GM06990 (cell line): Measurements from ENCODE around the gene DNPH1.

Experiments
- DNase-seq: peaks from one replicate; pipeline ENCODE4 v3.0.0-alpha.2; 2011; ENCODE audit not compliant: insufficient read length; ENCODE audit errors: extremely low read depth
- H3K27me3 ChIP-seq: replicated peaks from 2 replicates; pipeline ENCODE4 v1.6.0; 2011; ENCODE audit warnings: low read length; ENCODE audit not compliant: control insufficient read depth, insufficient read depth
- H3K36me3 ChIP-seq: 2 replicates; pipeline ENCODE4 v1.5.1; 2011; ENCODE audit warnings: low read length; ENCODE audit not compliant: control insufficient read depth, insufficient read depth
- H3K4me3 ChIP-seq: replicated peaks from 2 replicates; pipeline ENCODE4 v1.5.1; 2011; ENCODE audit warnings: low read depth, mild to moderate bottlenecking, control low read depth, low read length
- TF ChIP-seq, protein P1 (sequence below): IDR thresholded peaks from 2 replicates; pipeline ENCODE4 v1.5.1; 2011; ENCODE audit warnings: low read length, control low read depth, mild to moderate bottlenecking, inconsistent platforms; ENCODE audit not compliant: insufficient read depth, poor library complexity, severe bottlenecking

The DNPH1 gene

DNA sequence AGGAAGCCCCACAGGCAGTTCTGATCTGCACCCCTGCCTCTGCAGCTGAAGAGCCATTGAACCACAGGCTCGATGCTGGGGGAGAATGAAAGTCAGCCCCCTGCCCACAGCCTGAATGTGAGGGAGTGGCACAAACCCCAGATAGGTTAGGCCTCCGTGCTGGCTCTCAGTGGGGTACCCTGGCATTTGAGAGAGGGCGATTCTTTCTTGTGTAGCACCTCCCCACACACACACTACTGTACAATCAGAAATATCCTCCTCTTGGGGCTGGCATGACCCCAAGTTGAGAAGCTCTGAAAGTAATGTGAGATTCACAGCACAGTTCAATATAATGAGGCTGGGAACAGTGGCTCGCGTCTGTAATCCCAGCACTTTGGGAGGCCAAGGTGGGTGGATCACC lies 31.9 kb upstream of the DNPH1 start:
- TF ChIP-seq, protein P1, sequence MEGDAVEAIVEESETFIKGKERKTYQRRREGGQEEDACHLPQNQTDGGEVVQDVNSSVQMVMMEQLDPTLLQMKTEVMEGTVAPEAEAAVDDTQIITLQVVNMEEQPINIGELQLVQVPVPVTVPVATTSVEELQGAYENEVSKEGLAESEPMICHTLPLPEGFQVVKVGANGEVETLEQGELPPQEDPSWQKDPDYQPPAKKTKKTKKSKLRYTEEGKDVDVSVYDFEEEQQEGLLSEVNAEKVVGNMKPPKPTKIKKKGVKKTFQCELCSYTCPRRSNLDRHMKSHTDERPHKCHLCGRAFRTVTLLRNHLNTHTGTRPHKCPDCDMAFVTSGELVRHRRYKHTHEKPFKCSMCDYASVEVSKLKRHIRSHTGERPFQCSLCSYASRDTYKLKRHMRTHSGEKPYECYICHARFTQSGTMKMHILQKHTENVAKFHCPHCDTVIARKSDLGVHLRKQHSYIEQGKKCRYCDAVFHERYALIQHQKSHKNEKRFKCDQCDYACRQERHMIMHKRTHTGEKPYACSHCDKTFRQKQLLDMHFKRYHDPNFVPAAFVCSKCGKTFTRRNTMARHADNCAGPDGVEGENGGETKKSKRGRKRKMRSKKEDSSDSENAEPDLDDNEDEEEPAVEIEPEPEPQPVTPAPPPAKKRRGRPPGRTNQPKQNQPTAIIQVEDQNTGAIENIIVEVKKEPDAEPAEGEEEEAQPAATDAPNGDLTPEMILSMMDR = no peak
- H3K27me3 ChIP-seq = no peaks in the 10 kb centered on the region
- H3K4me3 ChIP-seq = no peak overlapping the region
- H3K36me3 ChIP-seq = no peaks in the 10 kb centered on the region
- DNase-seq = no peak

DNA sequence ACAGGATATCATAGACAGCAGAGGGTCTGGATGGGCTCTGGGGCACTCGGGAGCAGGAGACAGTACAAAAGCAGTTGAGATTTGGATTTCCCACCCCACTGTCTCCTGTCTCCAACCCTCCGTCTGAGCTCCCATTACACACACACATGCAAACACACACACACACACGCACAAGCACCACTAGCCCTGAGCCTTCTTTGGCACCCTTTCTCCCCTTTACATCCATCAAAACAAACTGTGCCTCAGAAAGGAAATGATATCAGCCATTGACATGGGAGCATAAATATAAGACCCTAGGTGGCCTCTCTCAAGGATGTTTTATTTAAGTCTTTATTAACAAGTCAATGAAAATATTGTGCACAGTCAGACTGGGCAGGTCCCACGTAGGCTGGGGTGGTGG lies 31.5 kb upstream of the DNPH1 start:
- TF ChIP-seq, protein P1 = no peak
- no peaks in the 10 kb centered on the region for H3K27me3 ChIP-seq
- H3K36me3 ChIP-seq = no peaks in the 10 kb centered on the region
- H3K4me3 ChIP-seq = no peak overlapping the region
- DNase-seq = no peak

DNA sequence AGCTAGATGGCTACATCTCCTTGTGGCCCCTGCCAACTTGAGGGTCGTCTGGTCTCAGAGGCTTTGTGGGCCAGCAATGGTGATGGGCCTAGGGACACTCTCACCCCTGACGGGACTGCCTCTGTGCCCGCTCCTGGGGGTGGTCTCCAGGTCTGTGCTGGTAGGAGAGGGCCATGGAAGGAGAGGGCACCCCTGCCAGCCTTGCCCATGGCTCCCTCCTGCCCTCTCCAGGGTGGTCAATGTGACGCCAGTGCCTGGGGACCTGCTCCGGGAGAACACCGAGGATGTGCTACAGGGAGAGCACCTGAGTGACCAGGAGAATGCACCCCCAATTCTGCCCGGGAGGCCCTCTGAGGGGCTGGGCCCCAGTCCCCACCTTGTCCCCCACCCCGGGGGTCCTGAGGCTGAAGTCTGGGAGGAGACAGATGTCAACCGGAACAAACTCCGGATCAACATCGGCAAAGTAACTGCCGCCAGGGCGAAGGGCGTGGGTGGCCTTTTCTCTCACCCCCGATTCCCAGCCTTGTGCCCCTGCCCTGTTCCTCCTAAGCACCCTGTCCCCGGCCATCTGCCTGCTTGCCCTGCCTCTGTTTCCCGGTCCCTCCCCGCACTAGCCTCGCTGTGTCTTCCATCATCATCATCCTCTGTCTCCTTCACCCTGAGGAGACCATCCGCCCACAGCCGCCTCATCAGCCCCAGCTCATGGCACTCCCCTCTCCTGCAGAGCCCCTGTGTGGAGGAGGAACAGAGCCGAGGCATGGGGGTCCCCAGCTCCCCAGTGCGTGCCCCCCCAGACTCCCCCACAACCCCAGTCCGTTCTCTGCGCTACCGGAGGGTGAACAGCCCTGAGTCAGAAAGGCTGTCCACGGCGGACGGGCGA lies 29.8 kb upstream of the DNPH1 start:
- no peak overlapping the region for H3K4me3 ChIP-seq
- no peaks in the 10 kb centered on the region for H3K27me3 ChIP-seq
- no peaks in the 10 kb centered on the region for H3K36me3 ChIP-seq
- DNase-seq = no peak
- TF ChIP-seq, protein P1 = no peak

DNA sequence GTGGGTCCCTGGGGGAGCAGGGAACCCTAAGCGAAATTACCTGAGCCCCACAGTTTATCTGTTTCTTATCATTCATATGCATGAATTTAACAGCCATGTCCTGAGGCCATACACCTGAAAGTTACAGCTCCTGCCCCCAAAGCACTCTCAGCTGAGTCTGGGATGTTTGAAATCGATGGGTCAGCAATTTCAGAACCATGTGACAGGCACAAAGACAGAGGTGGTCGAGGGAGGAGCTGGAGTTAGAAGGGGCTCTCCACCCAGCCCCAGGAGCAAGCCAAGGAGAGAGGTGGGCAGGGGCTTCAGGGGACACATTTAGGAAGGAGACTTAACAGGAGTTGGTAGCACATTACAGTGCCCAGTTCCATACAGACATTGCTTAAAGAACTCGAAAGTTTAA lies 28.9 kb upstream of the DNPH1 start:
- Histone ChIP-seq H3K4me3 (no peak overlapping the region), H3K36me3 (no peaks in the 10 kb centered on the region), H3K27me3 (no peaks in the 10 kb centered on the region)
- TF ChIP-seq, protein P1 = no peak
- DNase-seq = no peak

DNA sequence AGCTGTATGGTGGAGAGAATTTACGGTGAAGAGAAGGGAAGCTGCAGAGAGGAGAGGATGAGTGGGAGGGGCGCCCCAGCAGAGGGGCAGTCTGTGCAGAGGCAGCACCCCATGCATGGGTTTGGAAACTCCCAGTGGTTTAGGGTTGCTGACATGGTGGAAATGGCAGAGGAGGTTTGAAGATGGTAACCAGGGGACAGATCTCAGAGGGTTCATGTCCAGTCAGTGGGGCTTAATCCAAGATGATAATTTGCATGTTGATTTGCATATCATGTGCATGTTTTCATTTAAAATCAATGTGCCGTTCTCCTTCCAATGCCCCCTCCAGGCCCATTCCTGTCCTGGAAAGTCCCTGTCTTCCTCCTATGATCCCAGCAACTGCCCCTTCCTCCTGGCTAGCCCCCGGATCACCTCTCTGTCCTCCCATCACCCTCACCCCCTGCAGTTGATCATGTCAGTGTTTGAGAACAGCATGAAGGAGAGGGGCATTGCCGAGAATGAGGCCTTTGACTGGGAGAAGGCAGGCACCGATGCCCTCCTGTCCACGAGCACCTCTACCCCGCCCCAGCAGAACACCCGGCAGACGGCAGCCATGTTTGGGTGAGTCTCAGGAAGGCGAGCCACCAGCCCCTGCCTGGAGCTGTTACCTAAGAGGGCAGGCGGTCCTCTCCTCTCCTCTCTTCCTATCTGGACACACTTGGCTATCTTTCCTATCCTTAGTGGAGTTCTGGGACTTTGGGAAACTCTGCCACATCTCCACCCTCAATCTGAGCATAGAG lies 28.3 kb upstream of the DNPH1 start:
- no peak for DNase-seq
- H3K36me3 ChIP-seq = no peaks in the 10 kb centered on the region
- H3K27me3 ChIP-seq = no peaks in the 10 kb centered on the region; the same call in 1 of the 2 replicates
- no peak overlapping the region for H3K4me3 ChIP-seq
- TF ChIP-seq, protein P1 = no peak
